ENCODE measurements around the gene PIGU. TPM values are rescaled to one million over a fixed set of nuclear protein-coding genes. Genes with fewer than 3 reads are reported as not detected.
"Not testable (repeated sequence)": the region's sequence is repeated elsewhere in the genome, so short reads cannot be mapped to it uniquely, and the experiment has no call there.

Gene PIGU
- total RNA-seq, 1 donor from 2014 or later: 33.5 TPM

GRCh38 chr20:34622821-34623451 is 54.0 kb downstream of the PIGU start:
- DNase-seq (ENCODE audit: low spot score): peak; percentile 37

GRCh38 chr20:34621383-34622367 is 55.2 kb downstream of the PIGU start:
- DNase-seq (ENCODE audit: low spot score): peak; percentile 15

- DNase-seq (ENCODE audit: low spot score): no peak
Measured at GRCh38 chr20:34621036-34621343, 55.9 kb downstream of the PIGU start.

- DNase-seq (ENCODE audit: low spot score): no peak
Measured at GRCh38 chr20:34618676-34619075, 58.2 kb downstream of the PIGU start.

- DNase-seq (ENCODE audit: low spot score): not testable (repeated sequence)
Measured at GRCh38 chr20:34616913-34617312, 60.0 kb downstream of the PIGU start.

- DNase-seq (ENCODE audit: low spot score): no peak
Measured at GRCh38 chr20:34615477-34615876, 61.4 kb downstream of the PIGU start.

- DNase-seq (ENCODE audit: low spot score): not testable (repeated sequence)
Measured at GRCh38 chr20:34611976-34612375, 64.9 kb downstream of the PIGU start.

GRCh38 chr20:34607066-34607465 is 69.8 kb downstream of the PIGU start:
- DNase-seq (ENCODE audit: low spot score): no peak

- no peak for DNase-seq (ENCODE audit: low spot score)
Measured at GRCh38 chr20:34604980-34605788, 71.7 kb downstream of the PIGU start.

GRCh38 chr20:34600892-34601653 is 75.8 kb downstream of the PIGU start:
- DNase-seq (ENCODE audit: low spot score): peak; percentile 44

GRCh38 chr20:34595377-34596184 is 81.3 kb downstream of the PIGU start:
- no peak for DNase-seq (ENCODE audit: low spot score)

GRCh38 chr20:34586488-34587163 is 90.3 kb downstream of the PIGU start:
- no peak for DNase-seq (ENCODE audit: low spot score)

GRCh38 chr20:34585019-34585418 is 91.9 kb downstream of the PIGU start:
- peak; percentile 25 for DNase-seq (ENCODE audit: low spot score)

- DNase-seq (ENCODE audit: low spot score): no peak
Measured at GRCh38 chr20:34583544-34583943, 93.3 kb downstream of the PIGU start.

GRCh38 chr20:34582911-34583310 is 94.0 kb downstream of the PIGU start:
- DNase-seq (ENCODE audit: low spot score): peak; percentile 18

- DNase-seq (ENCODE audit: low spot score): peak; percentile 26
Measured at GRCh38 chr20:34582221-34582620, 94.7 kb downstream of the PIGU start.

- DNase-seq (ENCODE audit: low spot score): peak; percentile 38
Measured at GRCh38 chr20:34581341-34582184, 95.3 kb downstream of the PIGU start.

GRCh38 chr20:34579979-34580940 is 96.6 kb downstream of the PIGU start:
- DNase-seq (ENCODE audit: low spot score): peak; percentile 42

All from ureter (tissue), 1 donor.